ENCODE measurements around the gene PTGES2. TPM values are rescaled to one million over a fixed set of nuclear protein-coding genes. Genes with fewer than 3 reads are reported as not detected.
"Not testable (repeated sequence)": the region's sequence is repeated elsewhere in the genome, so short reads cannot be mapped to it uniquely, and the experiment has no call there.

PTGES2 gene
- total RNA-seq, 1 donor from 2014 or later, result 101 TPM

- DNase-seq (ENCODE audit: extremely low spot score in 2 of 2), result no peak
- H3K27ac ChIP-seq, result no peak overlapping the region
- intact Hi-C loops (cut with DNase I), result no loop called here
- H3K36me3 ChIP-seq, result no peaks in the 10 kb centered on the region
- TF ChIP-seq POLR2AphosphoS5 (IDR thresholded peaks at IDR 0.05; ENCODE audit: insufficient read depth in 1 of 2, low read depth in 1 of 2) (no peak), POLR2A (IDR thresholded peaks at IDR 0.05) (no peak), CTCF (IDR thresholded peaks at IDR 0.05) (no peak)
- no peak overlapping the region for H3K4me3 ChIP-seq
- H3K4me1 ChIP-seq, result no peaks in the 10 kb centered on the region
- H3K9me3 ChIP-seq, result no peaks in the 10 kb centered on the region
- H3K27me3 ChIP-seq, result no peaks in the 10 kb centered on the region
These were observed 10.5 kb upstream of the PTGES2 start for GRCh38 chr9:128138001-128138400.

- Histone ChIP-seq H3K9me3 (no peaks in the 10 kb centered on the region), H3K36me3 (no peaks in the 10 kb centered on the region), H3K27me3 (no peaks in the 10 kb centered on the region), H3K27ac (no peak overlapping the region), H3K4me3 (no peak overlapping the region), H3K4me1 (no peaks in the 10 kb centered on the region)
- DNase-seq (ENCODE audit: extremely low spot score in 2 of 2), result no peak
- intact Hi-C loops (cut with DNase I), result no loop called here
- TF ChIP-seq POLR2A (IDR thresholded peaks at IDR 0.05), result no peak
- TF ChIP-seq CTCF (IDR thresholded peaks at IDR 0.05), result no peak
- TF ChIP-seq POLR2AphosphoS5 (IDR thresholded peaks at IDR 0.05; ENCODE audit: insufficient read depth in 1 of 2, low read depth in 1 of 2), result no peak
These were observed 9.6 kb upstream of the PTGES2 start for GRCh38 chr9:128136816-128137793.

- DNase-seq (ENCODE audit: extremely low spot score in 2 of 2); H3K27me3 ChIP-seq; H3K9me3 ChIP-seq; H3K4me1 ChIP-seq; H3K36me3 ChIP-seq; H3K27ac ChIP-seq; intact Hi-C loops (cut with DNase I); H3K4me3 ChIP-seq: not testable (repeated sequence)
These were observed 8.0 kb upstream of the PTGES2 start for GRCh38 chr9:128135561-128135960.

GRCh38 chr9:128132139-128132538 is 4.6 kb upstream of the PTGES2 start:
- H3K4me3 ChIP-seq; H3K27me3 ChIP-seq; H3K27ac ChIP-seq; H3K9me3 ChIP-seq; DNase-seq (ENCODE audit: extremely low spot score in 2 of 2); H3K36me3 ChIP-seq; intact Hi-C loops (cut with DNase I): not testable (repeated sequence)
- peaks cover 10% of the 10 kb centered on the region for H3K4me1 ChIP-seq

GRCh38 chr9:128131346-128131745 is 3.8 kb upstream of the PTGES2 start:
- DNase-seq (ENCODE audit: extremely low spot score in 2 of 2); H3K27ac ChIP-seq: not testable (repeated sequence)

GRCh38 chr9:128130651-128131050 is 3.1 kb upstream of the PTGES2 start:
- not testable (repeated sequence) for H3K27ac ChIP-seq; H3K4me3 ChIP-seq; H3K27me3 ChIP-seq; DNase-seq (ENCODE audit: extremely low spot score in 2 of 2); H3K9me3 ChIP-seq; H3K36me3 ChIP-seq
- intact Hi-C loops (cut with DNase I), result loop anchor here (2.0 kb wide), 1 partner anchor 32 kb away; no protein-coding TSS in a partner anchor
- peaks cover 24% of the 10 kb centered on the region for H3K4me1 ChIP-seq

More at GRCh38 chr9:128131346-128131745, 3.8 kb upstream of the PTGES2 start:
- not testable (repeated sequence) for H3K27me3 ChIP-seq, H3K36me3 ChIP-seq, H3K9me3 ChIP-seq, H3K4me3 ChIP-seq
- peaks cover 17% of the 10 kb centered on the region for H3K4me1 ChIP-seq
- intact Hi-C loops (cut with DNase I), result loop anchor here (2.0 kb wide), 1 partner anchor 31 kb away; no protein-coding TSS in a partner anchor

- not testable (repeated sequence) for H3K27ac ChIP-seq; DNase-seq (ENCODE audit: extremely low spot score in 2 of 2); H3K4me3 ChIP-seq; H3K9me3 ChIP-seq; H3K36me3 ChIP-seq; H3K27me3 ChIP-seq
- intact Hi-C loops (cut with DNase I), result loop anchor here (2.0 kb wide), 1 partner anchor 33 kb away; no protein-coding TSS in a partner anchor
- TF ChIP-seq CTCF (IDR thresholded peaks at IDR 0.05), result peak in 1 of 3 experiments; percentile 22
- peaks cover 29% of the 10 kb centered on the region for H3K4me1 ChIP-seq
These were observed 2.6 kb upstream of the PTGES2 start for GRCh38 chr9:128129976-128130590.

Data from vagina (tissue), 2 donors.